HCT116 (cell line): ENCODE measurements around the gene PROSER3. TPM values are rescaled to one million over a fixed set of nuclear protein-coding genes. Genes with fewer than 3 reads are reported as not detected.

Experiments
- ATAC-seq: fragments of 200-7000 bp; cut with Tn5 transposase; 2 replicates; pipeline ENCODE4 v1.9.1; 2020; ENCODE audit warnings: mild to moderate bottlenecking, moderate library complexity
- BruUV-seq: library from RNA; stranded (reverse); fragments of 400-500 nt; replicated peaks from 2 replicates; lab custom pipeline; 2021; lab: Mats Ljungman, UMichigan
- CTCF ChIA-PET: fragments of 300-600 bp; sonication (Branson Sonifier 250); formaldehyde crosslinking; loops from one replicate; lab custom pipeline; 2021; ENCODE audit warnings: antibody characterized with exemption; lab: Charles Lee
- POLR2A ChIA-PET: fragments of 300-600, 350-600 bp; sonication (Branson Sonifier 250); formaldehyde crosslinking; loops from one replicate; lab custom pipeline; 2021; ENCODE audit warnings: antibody characterized with exemption; lab: Charles Lee
- RAD21 ChIA-PET, 2 experiments: fragments of 300-600 bp; sonication (Branson Sonifier 250); formaldehyde crosslinking; loops; one replicate each; lab custom pipeline; 2023; ENCODE audit warnings: low total read pairs in 2 of 2; ENCODE audit not compliant: uncharacterized antibody in 2 of 2, unreplicated experiment in 2 of 2, low non-redundant PET in 1 of 2; lab: Charles Lee
- DNase-seq: peaks from one replicate; pipeline ENCODE4 v3.0.0-alpha.2; 2010; ENCODE audit warnings: low read depth, low spot score
- H2AFZ ChIP-seq: fragments of 200-600 bp; shearing (Covaris generic), sonication (generic); 2 replicates; pipeline ENCODE4 v1.6.1; 2017; ENCODE audit warnings: low read depth, mixed run types, mixed read lengths, antibody characterized with exemption, low read length; ENCODE audit not compliant: poor library complexity, severe bottlenecking
- H3K27ac ChIP-seq: 2 replicates; pipeline ENCODE4 v1.5.1; 2012; ENCODE audit warnings: low read depth, low read length
- H3K27me3 ChIP-seq: fragments of 200-600 bp; sonication (generic); 2 replicates; pipeline ENCODE4 v1.6.1; 2016; ENCODE audit warnings: mixed run types, low read length, mixed read lengths; ENCODE audit not compliant: insufficient read depth
- H3K36me3 ChIP-seq, 2 experiments: fragments of 200-500 bp in 1 of 2; fragments of 200-600 bp in 1 of 2; sonication (Bioruptor generic) in 1 of 2; sonication (generic) in 1 of 2; 2 replicates each; pipeline versions ENCODE4 v1.5.1 to v1.6.1; 2014 to 2016; ENCODE audit warnings: low read length in 2 of 2, inconsistent platforms in 1 of 2, mixed read lengths in 1 of 2, mixed run types in 1 of 2; ENCODE audit not compliant: insufficient read depth in 2 of 2, control insufficient read depth in 1 of 2
- H3K4me1 ChIP-seq, 2 experiments: fragments of 200-600 bp in 1 of 2; sonication (generic) in 1 of 2; 2 replicates each; pipeline versions ENCODE4 v1.5.1 to v1.6.1; 2012 to 2017; ENCODE audit warnings: low read length in 2 of 2, inconsistent platforms in 1 of 2, mild to moderate bottlenecking in 1 of 2, mixed read lengths in 1 of 2, mixed run types in 1 of 2, moderate library complexity in 1 of 2; ENCODE audit not compliant: insufficient read depth in 2 of 2, control insufficient read depth in 1 of 2
- H3K4me2 ChIP-seq: fragments of 200-600 bp; sonication (generic); 2 replicates; pipeline ENCODE4 v1.6.1; 2017; ENCODE audit warnings: mixed run types, low read length, mixed read lengths
- H3K4me3 ChIP-seq, 2 experiments: fragments of 200-600 bp in 1 of 2; sonication (generic) in 1 of 2; replicated peaks in 1 of 2; 2 replicates each; pipeline ENCODE4 v1.5.1; 2011 to 2016; ENCODE audit warnings: low read length in 2 of 2, control low read depth in 1 of 2, low read depth in 1 of 2, mild to moderate bottlenecking in 1 of 2, mixed read lengths in 1 of 2, mixed run types in 1 of 2
- H3K79me2 ChIP-seq: fragments of 200-600 bp; sonication (generic); 2 replicates; pipeline ENCODE4 v1.6.1; 2017; ENCODE audit warnings: mild to moderate bottlenecking, mixed run types, low read length, moderate library complexity, mixed read lengths; ENCODE audit not compliant: insufficient read depth
- H3K9ac ChIP-seq: fragments of 200-600 bp; sonication (generic); 2 replicates; pipeline ENCODE4 v1.6.1; 2016; ENCODE audit warnings: low read length, mixed read lengths
- H3K9me2 ChIP-seq: fragments of 200-600 bp; sonication (generic), shearing (Covaris generic); 2 replicates; pipeline ENCODE4 v1.6.1; 2017; ENCODE audit warnings: mixed run types, mild to moderate bottlenecking, moderate library complexity; ENCODE audit not compliant: insufficient read depth
- H3K9me3 ChIP-seq, 2 experiments: fragments of 200-500 bp in 1 of 2; fragments of 200-600 bp in 1 of 2; sonication (Bioruptor generic) in 1 of 2; sonication (generic) in 1 of 2; 2 replicates each; pipeline ENCODE4 v1.6.1; 2014 to 2017; ENCODE audit warnings: low read length in 2 of 2, mixed read lengths in 2 of 2, inconsistent platforms in 1 of 2, low read depth in 1 of 2, mild to moderate bottlenecking in 1 of 2, mixed run types in 1 of 2, moderate library complexity in 1 of 2; ENCODE audit not compliant: control insufficient read depth in 1 of 2, insufficient read depth in 1 of 2
- H4K20me1 ChIP-seq: fragments of 200-600 bp; sonication (generic), shearing (Covaris generic); 2 replicates; pipeline ENCODE4 v1.6.1; 2017; ENCODE audit warnings: mixed run types, mild to moderate bottlenecking, moderate library complexity; ENCODE audit not compliant: insufficient read depth
- ELF1 ChIP-seq: IDR thresholded peaks from 2 replicates; pipeline ENCODE4 v1.6.1; 2012; ENCODE audit warnings: low read depth, borderline replicate concordance
- EZH2 ChIP-seq: fragments of 200-600 bp; sonication (generic); IDR thresholded peaks from 2 replicates; pipeline ENCODE4 v1.6.1; 2017; ENCODE audit warnings: antibody characterized with exemption, mixed run types
- EZH2phosphoT487 ChIP-seq: fragments of 200-600 bp; IDR thresholded peaks from 2 replicates; pipeline ENCODE4 v1.6.1; 2018; ENCODE audit warnings: antibody characterized with exemption, borderline replicate concordance
- POLR2AphosphoS5 ChIP-seq: IDR thresholded peaks from 2 replicates; pipeline ENCODE4 v1.6.1; 2011; ENCODE audit warnings: mild to moderate bottlenecking, low read depth, low read length, moderate library complexity
- RAD21 ChIP-seq: IDR thresholded peaks from 2 replicates; pipeline ENCODE4 v1.6.1; 2012; ENCODE audit warnings: low read depth, mild to moderate bottlenecking
- intact Hi-C: fragments of 100-400 bp; cut with micrococcal nuclease; formaldehyde crosslinking; loops from 2 replicates; pipeline ENCODE4 v1.10.0; 2022
- total RNA-seq: library from RNA; stranded (reverse); gene quantifications from one replicate; pipeline ENCODE4 v1.2.1, GENCODE V29; 2021; ENCODE audit not compliant: unreplicated experiment
- TF ChIP-seq, protein P1 (sequence below): IDR thresholded peaks from 2 replicates; pipeline ENCODE4 v1.6.1; 2012
- TF ChIP-seq, protein P2 (sequence below): IDR thresholded peaks from 2 replicates; pipeline ENCODE4 v1.6.1; 2011; ENCODE audit warnings: mild to moderate bottlenecking, low read length, moderate library complexity; ENCODE audit not compliant: insufficient replicate concordance; ENCODE audit errors: extremely low read depth

The PROSER3 gene
- total RNA-seq, 1 experiment from 2014 or later: 42.5 TPM

DNA sequence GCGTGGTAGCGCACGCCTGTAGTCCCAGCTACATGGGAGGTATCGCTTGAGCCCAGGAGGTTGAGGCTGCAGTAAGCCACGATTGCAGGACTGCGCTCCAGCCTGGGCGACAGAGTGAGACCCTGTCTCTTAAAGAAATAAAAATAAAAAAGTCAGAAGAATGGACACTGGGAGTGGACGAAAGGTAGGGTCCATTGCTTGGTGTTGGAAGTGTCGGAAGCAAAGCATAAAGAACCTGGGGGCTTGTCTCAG is 17.0 kb downstream of the PROSER3 start:
- Histone ChIP-seq H3K9ac (no peak overlapping the region), H2AFZ (peak overlapping the region; percentile 17), H3K9me2 (no peaks in the 10 kb centered on the region), H3K4me3 (peak overlapping the region; percentile 15 to 65; a peak in 3 of 4 replicates), H3K36me3 (no peaks in the 10 kb centered on the region), H3K4me1 (peaks cover 9 to 16% of the 10 kb centered on the region in 2 experiments; a peak in 3 of 4 replicates), H3K79me2 (0 out of 2 replicates have a peak, but pooled peaks cover 3% of the 10 kb centered on the region), H4K20me1 (no peaks in the 10 kb centered on the region), H3K27ac (no peak overlapping the region), H3K27me3 (no peaks in the 10 kb centered on the region), H3K4me2 (peak overlapping the region; percentile 77), H3K9me3 (no peaks in the 10 kb centered on the region)
- RAD21 ChIA-PET: no interaction called here
- POLR2A ChIA-PET: no interaction called here
- CTCF ChIA-PET: no interaction called here
- intact Hi-C loops: no loop called here
- no TSS peak for BruUV-seq
- TF ChIP-seq ELF1 (no peak), POLR2AphosphoS5 (no peak), RAD21 (no peak), EZH2 (no peak), EZH2phosphoT487 (no peak)
- TF ChIP-seq, protein P1, sequence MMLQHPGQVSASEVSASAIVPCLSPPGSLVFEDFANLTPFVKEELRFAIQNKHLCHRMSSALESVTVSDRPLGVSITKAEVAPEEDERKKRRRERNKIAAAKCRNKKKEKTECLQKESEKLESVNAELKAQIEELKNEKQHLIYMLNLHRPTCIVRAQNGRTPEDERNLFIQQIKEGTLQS: no peak
- TF ChIP-seq, protein P2, sequence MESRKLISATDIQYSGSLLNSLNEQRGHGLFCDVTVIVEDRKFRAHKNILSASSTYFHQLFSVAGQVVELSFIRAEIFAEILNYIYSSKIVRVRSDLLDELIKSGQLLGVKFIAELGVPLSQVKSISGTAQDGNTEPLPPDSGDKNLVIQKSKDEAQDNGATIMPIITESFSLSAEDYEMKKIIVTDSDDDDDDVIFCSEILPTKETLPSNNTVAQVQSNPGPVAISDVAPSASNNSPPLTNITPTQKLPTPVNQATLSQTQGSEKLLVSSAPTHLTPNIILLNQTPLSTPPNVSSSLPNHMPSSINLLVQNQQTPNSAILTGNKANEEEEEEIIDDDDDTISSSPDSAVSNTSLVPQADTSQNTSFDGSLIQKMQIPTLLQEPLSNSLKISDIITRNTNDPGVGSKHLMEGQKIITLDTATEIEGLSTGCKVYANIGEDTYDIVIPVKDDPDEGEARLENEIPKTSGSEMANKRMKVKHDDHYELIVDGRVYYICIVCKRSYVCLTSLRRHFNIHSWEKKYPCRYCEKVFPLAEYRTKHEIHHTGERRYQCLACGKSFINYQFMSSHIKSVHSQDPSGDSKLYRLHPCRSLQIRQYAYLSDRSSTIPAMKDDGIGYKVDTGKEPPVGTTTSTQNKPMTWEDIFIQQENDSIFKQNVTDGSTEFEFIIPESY: no peak
- no peak for ATAC-seq
- DNase-seq: no peak
